Activated CD8-positive, alpha-beta memory T cell treated with anti-CD3 and anti-CD28 coated beads, Interleukin-2, amount 10 ng/mL, durations not matched to agents 7 days and 5 days (primary cell): ENCODE measurements around the gene TRDN. TPM values are rescaled to one million over a fixed set of nuclear protein-coding genes. Genes with fewer than 3 reads are reported as not detected.

Experiments
- ATAC-seq: fragments of 150-1000 bp; cut with Tn5 transposase; one replicate; pipeline ENCODE4 v1.10.0; 2021; ENCODE audit warnings: moderate library complexity
- CTCF ChIA-PET: fragments of 350-600 bp; sonication (Branson Sonifier 250); formaldehyde crosslinking; loops from one replicate; lab custom pipeline; 2021; ENCODE audit warnings: antibody characterized with exemption; lab: Charles Lee
- DNase-seq: peaks from one replicate; pipeline ENCODE4 v3.0.0-alpha.2; 2020
- H3K27ac Mint-ChIP-seq: one replicate; pipeline ENCODE4 v1.8.0; 2021; ENCODE audit warnings: mild to moderate bottlenecking, mixed read lengths
- H3K27me3 Mint-ChIP-seq: one replicate; pipeline ENCODE4 v1.8.0; 2021; ENCODE audit warnings: mixed read lengths
- H3K36me3 Mint-ChIP-seq: one replicate; pipeline ENCODE4 v1.8.0; 2021; ENCODE audit warnings: mild to moderate bottlenecking, mixed read lengths
- H3K4me1 Mint-ChIP-seq: one replicate; pipeline ENCODE4 v1.8.0; 2021; ENCODE audit warnings: mixed read lengths
- H3K4me3 Mint-ChIP-seq: one replicate; pipeline ENCODE4 v1.8.0; 2021; ENCODE audit warnings: mild to moderate bottlenecking, moderate library complexity, mixed read lengths
- H3K9me3 Mint-ChIP-seq: one replicate; pipeline ENCODE4 v1.8.0; 2022; ENCODE audit warnings: low read depth, mixed read lengths
- total RNA-seq, 2 experiments: library from RNA; stranded (reverse); gene quantifications; one replicate each; pipeline ENCODE4 v1.2.3, GENCODE V29; 2021

Gene TRDN
- total RNA-seq, 2 experiments from 2014 or later = not detected

- ATAC-seq (no peak), DNase-seq (no peak)
- peaks cover 4% of the 10 kb centered on the region for H3K9me3 Mint-ChIP-seq
- no peak overlapping the region for H3K27ac Mint-ChIP-seq
- no peaks in the 10 kb centered on the region for H3K4me1 Mint-ChIP-seq
- no peaks in the 10 kb centered on the region for H3K36me3 Mint-ChIP-seq
- H3K4me3 Mint-ChIP-seq = no peak overlapping the region
- CTCF ChIA-PET = no interaction called here
- H3K27me3 Mint-ChIP-seq = no peaks in the 10 kb centered on the region
Measured at GRCh38 chr6:123210645-123211044, 426.1 kb downstream of the TRDN start.

GRCh38 chr6:123207967-123208510, 428.7 kb downstream of the TRDN start:
- peaks cover 2% of the 10 kb centered on the region for H3K9me3 Mint-ChIP-seq
- CTCF ChIA-PET = no interaction called here
- H3K27ac Mint-ChIP-seq = no peak overlapping the region
- H3K4me3 Mint-ChIP-seq = no peak overlapping the region
- no peaks in the 10 kb centered on the region for H3K4me1 Mint-ChIP-seq
- H3K36me3 Mint-ChIP-seq = no peaks in the 10 kb centered on the region
- no peak for ATAC-seq
- H3K27me3 Mint-ChIP-seq = no peaks in the 10 kb centered on the region
- no peak for DNase-seq

GRCh38 chr6:123203928-123204327, 432.8 kb downstream of the TRDN start:
- Mint-ChIP-seq H3K27ac (no peak overlapping the region), H3K4me3 (no peak overlapping the region), H3K27me3 (no peaks in the 10 kb centered on the region), H3K9me3 (peaks cover 8% of the 10 kb centered on the region), H3K4me1 (no peaks in the 10 kb centered on the region), H3K36me3 (peaks cover 1% of the 10 kb centered on the region)
- CTCF ChIA-PET = no interaction called here
- no peak for DNase-seq
- ATAC-seq = no peak

- no peak for ATAC-seq
- H3K27me3 Mint-ChIP-seq = no peaks in the 10 kb centered on the region
Measured at GRCh38 chr6:123201869-123202372, 434.8 kb downstream of the TRDN start.

GRCh38 chr6:123193298-123193697, 443.5 kb downstream of the TRDN start:
- Mint-ChIP-seq H3K4me3 (no peak overlapping the region), H3K27ac (no peak overlapping the region), H3K9me3 (peaks cover 5% of the 10 kb centered on the region), H3K27me3 (no peaks in the 10 kb centered on the region), H3K4me1 (no peaks in the 10 kb centered on the region), H3K36me3 (no peaks in the 10 kb centered on the region)
- ATAC-seq (no peak), DNase-seq (no peak)
- CTCF ChIA-PET = no interaction called here

More at GRCh38 chr6:123201869-123202372, 434.8 kb downstream of the TRDN start:
- Mint-ChIP-seq H3K9me3 (peaks cover 8% of the 10 kb centered on the region), H3K27ac (no peak overlapping the region), H3K4me1 (no peaks in the 10 kb centered on the region), H3K4me3 (no peak overlapping the region), H3K36me3 (peaks cover 1% of the 10 kb centered on the region)
- CTCF ChIA-PET = no interaction called here
- DNase-seq = no peak

GRCh38 chr6:123189816-123190215, 446.9 kb downstream of the TRDN start:
- H3K4me1 Mint-ChIP-seq = no peaks in the 10 kb centered on the region
- H3K9me3 Mint-ChIP-seq = peaks cover 5% of the 10 kb centered on the region
- CTCF ChIA-PET = interaction anchor here (1.3 kb wide), 1 partner anchor 13 kb away, joined by 3 read pairs; no protein-coding TSS in a partner anchor
- H3K4me3 Mint-ChIP-seq = no peak overlapping the region
- ATAC-seq (no peak), DNase-seq (no peak)
- H3K36me3 Mint-ChIP-seq = no peaks in the 10 kb centered on the region
- H3K27me3 Mint-ChIP-seq = no peaks in the 10 kb centered on the region
- no peak overlapping the region for H3K27ac Mint-ChIP-seq

GRCh38 chr6:123182998-123183397, 453.8 kb downstream of the TRDN start:
- no peaks in the 10 kb centered on the region for H3K4me1 Mint-ChIP-seq
- ATAC-seq (no peak), DNase-seq (no peak)
- CTCF ChIA-PET = no interaction called here
- no peak overlapping the region for H3K4me3 Mint-ChIP-seq
- H3K27ac Mint-ChIP-seq = no peak overlapping the region
- H3K36me3 Mint-ChIP-seq = no peaks in the 10 kb centered on the region
- no peaks in the 10 kb centered on the region for H3K27me3 Mint-ChIP-seq
- H3K9me3 Mint-ChIP-seq = peaks cover 2% of the 10 kb centered on the region

GRCh38 chr6:123176706-123177105, 460.0 kb downstream of the TRDN start:
- no peak for DNase-seq
- peaks cover 2% of the 10 kb centered on the region for H3K9me3 Mint-ChIP-seq
- no peaks in the 10 kb centered on the region for H3K36me3 Mint-ChIP-seq
- H3K4me3 Mint-ChIP-seq = no peak overlapping the region
- CTCF ChIA-PET = no interaction called here
- no peak for ATAC-seq
- no peak overlapping the region for H3K27ac Mint-ChIP-seq
- no peaks in the 10 kb centered on the region for H3K27me3 Mint-ChIP-seq
- no peaks in the 10 kb centered on the region for H3K4me1 Mint-ChIP-seq

GRCh38 chr6:123171341-123172115, 465.2 kb downstream of the TRDN start:
- CTCF ChIA-PET = no interaction called here
- no peak overlapping the region for H3K27ac Mint-ChIP-seq
- H3K36me3 Mint-ChIP-seq = no peaks in the 10 kb centered on the region
- no peaks in the 10 kb centered on the region for H3K4me1 Mint-ChIP-seq
- H3K27me3 Mint-ChIP-seq = no peaks in the 10 kb centered on the region
- no peak overlapping the region for H3K4me3 Mint-ChIP-seq
- DNase-seq (no peak), ATAC-seq (no peak)
- peaks cover 2% of the 10 kb centered on the region for H3K9me3 Mint-ChIP-seq

- H3K9me3 Mint-ChIP-seq = peaks cover 2% of the 10 kb centered on the region
- H3K27me3 Mint-ChIP-seq = no peaks in the 10 kb centered on the region
Measured at GRCh38 chr6:123169774-123170095, 467.0 kb downstream of the TRDN start.

GRCh38 chr6:123168892-123169773, 467.6 kb downstream of the TRDN start:
- Mint-ChIP-seq H3K9me3 (peaks cover 4% of the 10 kb centered on the region), H3K27ac (no peak overlapping the region), H3K27me3 (no peaks in the 10 kb centered on the region), H3K36me3 (no peaks in the 10 kb centered on the region), H3K4me1 (no peaks in the 10 kb centered on the region), H3K4me3 (no peak overlapping the region)
- CTCF ChIA-PET = no interaction called here
- ATAC-seq (no peak), DNase-seq (no peak)

More at GRCh38 chr6:123169774-123170095, 467.0 kb downstream of the TRDN start:
- Mint-ChIP-seq H3K4me3 (no peak overlapping the region), H3K36me3 (no peaks in the 10 kb centered on the region), H3K27ac (no peak overlapping the region), H3K4me1 (no peaks in the 10 kb centered on the region)
- CTCF ChIA-PET = no interaction called here
- no peak for ATAC-seq
- no peak for DNase-seq

GRCh38 chr6:123168466-123168865, 468.3 kb downstream of the TRDN start:
- H3K36me3 Mint-ChIP-seq = no peaks in the 10 kb centered on the region
- no peaks in the 10 kb centered on the region for H3K27me3 Mint-ChIP-seq
- no peaks in the 10 kb centered on the region for H3K4me1 Mint-ChIP-seq
- peaks cover 4% of the 10 kb centered on the region for H3K9me3 Mint-ChIP-seq
- ATAC-seq (no peak), DNase-seq (no peak)
- CTCF ChIA-PET = no interaction called here
- H3K4me3 Mint-ChIP-seq = no peak overlapping the region
- no peak overlapping the region for H3K27ac Mint-ChIP-seq
